ENCODE measurements around the gene ATP6V0D1.
"Not testable (repeated sequence)": the region's sequence is repeated elsewhere in the genome, so short reads cannot be mapped to it uniquely, and the experiment has no call there.

Gene ATP6V0D1

DNA sequence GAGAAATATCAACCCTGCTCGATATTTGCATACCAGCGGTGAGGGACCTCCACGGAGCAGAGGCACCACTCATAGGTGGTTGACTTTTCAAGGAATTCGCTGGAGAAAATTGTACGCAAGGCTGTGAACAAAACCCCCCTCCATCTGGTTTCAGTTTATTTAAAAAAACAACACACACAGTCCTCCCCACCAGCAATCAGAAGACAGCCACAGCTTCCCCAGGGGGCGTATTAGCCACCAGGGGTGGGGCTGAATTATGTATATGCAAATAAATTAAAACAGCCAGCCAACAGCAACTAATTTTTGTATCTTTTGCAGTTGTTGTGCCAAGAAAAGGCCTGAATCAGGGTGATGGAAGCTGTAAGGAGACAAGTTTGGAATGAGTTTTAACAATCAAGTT, 55.9 kb downstream of the ATP6V0D1 start:
- peak; percentile 11 for DNase-seq

DNA sequence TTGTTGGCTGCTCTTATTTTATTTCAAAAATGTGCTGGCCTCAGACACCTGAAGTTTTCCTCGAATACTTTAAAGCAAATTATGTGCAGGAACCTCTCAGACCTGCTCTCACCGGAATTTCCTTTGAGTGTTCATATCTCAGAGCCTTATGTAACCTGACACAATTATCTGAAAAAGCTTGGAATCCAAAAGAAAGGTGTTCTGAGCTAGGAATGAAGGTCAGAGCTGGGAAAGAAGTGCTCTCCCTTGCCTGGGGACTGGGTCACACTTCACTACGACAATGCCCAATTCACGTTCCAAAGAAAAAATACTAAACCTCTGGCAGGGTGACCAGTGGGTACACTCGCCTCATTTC, 56.7 kb downstream of the ATP6V0D1 start:
- no peak for DNase-seq

DNA sequence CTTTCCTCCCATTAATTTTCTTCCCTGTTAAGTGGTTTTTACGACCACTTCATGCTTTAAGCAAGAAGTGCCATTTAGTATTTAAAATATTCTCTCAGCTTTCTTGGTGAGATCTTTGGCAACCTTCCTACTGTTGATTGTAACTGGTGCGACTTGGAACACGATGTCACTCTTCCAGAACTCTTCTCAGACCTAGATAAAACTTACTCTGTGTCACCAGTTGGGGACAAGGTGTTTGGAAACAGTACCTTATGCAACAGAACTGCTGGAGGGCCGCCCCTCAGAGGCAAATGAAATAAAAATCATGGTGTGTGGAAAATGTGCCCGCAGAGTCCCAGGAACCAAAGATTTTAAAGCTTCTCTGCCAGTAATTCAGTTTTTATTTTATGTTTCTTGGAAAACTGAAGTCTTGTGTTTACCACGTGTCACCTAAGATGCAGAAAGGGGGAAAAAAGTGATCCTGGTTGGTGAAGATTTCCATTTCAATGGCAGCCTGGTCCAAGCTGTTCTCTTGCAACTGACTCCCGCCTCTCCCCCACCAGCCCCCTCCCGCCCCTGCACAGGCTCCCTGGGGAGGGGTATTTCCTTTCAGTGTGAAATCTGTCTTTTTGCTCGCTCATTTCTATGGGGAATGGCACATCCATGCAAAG, 57.2 kb downstream of the ATP6V0D1 start:
- DNase-seq = no peak

DNA sequence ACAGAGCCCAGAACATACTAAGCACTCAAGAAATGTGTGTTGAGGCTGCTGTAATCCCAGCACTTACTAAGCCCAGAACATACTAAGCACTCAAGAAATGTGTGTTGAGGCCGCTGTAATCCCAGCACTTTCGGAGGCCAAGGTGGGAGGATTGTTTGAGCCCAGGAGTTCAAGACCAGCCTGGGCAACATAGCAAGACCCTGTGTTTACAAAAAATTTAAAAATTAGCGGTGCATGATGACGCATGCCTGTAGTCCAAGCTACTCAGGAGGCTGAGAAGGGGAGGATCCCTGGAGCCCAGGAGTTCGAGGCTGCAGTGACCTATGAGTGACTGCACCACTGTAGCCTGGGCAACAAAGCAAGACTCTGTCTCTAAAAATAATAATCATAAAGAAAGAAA, 57.9 kb downstream of the ATP6V0D1 start:
- no peak for DNase-seq

DNA sequence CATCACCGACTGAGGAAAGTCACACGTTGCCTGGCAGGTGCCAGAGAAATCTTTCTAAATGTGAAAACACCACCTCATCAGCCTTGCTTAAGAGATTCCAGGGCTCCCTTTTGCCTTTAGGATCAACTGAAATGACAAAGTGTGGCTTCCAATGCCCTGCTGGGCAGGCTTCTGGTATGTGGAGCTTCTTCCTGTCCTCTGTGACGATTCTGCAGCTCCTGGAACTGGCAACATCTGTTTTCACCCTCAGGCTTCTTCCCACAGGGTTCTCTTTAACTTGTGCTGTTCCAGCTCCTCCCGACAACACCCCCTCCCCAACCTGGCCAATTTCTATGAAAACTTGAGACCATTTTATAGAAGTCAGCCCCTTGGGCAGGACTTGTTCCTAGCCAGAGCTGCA, 59.9 kb downstream of the ATP6V0D1 start:
- DNase-seq = no peak

DNA sequence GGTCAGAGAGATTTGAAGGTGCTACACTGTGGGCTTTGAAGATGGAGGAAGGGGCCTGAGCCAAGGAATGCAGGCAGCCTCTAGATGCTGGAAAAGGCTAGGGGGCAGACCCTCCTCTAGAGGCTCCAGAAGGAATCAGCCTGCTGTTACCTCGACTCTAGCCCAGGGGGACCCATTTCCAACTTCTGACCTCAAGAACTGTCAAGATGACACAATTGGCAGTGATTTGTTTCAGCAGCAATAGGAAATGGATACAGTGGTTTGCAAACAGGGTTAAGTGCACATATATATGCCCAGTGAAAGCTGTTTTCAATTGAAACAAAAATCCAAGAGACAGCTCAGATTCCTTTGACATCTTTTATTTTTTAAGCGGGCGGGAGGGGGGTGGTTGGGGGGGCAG, 61.0 kb downstream of the ATP6V0D1 start:
- no peak for DNase-seq

DNA sequence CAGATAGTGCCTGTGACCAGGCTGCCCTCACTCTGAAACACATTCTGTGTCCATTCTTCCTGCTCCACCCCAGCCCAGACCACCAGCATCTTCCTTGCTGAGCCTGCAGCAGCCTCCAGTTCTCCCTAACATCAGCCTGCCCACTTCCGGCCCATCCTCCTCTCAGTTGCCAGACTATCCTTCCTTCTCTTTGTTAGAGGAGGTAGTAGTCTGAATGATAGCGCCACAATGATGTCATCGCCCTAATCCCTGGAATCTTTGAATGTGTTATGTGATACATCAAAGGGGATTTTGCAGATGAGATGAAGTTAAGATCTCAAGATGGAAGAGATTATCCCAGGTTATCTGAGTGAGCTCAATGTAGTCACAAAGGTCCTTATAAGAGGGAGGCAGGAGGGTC, 61.5 kb downstream of the ATP6V0D1 start:
- DNase-seq = no peak

DNA sequence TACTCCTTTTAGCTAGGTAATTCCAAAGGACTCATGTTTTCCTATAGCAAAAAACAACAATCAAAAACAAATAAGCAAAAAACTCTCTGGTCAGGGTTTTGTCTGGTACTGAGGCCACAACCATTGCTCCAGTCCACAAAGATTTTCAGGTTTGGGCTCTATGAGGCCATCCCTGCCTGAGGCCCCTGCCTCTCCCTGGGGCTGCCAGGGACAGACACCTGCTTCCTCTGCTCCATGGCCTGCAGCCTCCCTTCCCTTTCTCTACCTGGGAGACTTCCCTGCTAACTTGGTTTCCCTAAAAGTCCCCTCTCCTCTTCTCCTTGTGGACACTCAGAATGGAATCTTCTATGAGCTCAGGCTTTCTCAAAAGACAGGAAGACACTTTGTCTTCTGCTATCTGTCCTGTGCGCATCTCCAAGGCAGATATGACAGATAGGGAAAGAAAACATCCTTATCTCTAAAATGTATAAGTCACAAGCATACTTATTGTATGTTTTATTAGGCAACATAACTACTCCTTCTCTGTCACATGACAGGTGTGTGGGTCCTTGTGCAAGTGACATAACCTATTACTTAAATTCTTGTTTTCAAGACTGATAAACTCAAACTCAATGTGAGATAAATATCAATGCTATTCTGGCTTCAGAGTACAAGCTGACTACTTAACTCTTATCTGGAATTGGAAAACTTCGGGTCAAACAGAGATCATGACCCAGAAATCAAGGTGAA, 63.5 kb downstream of the ATP6V0D1 start:
- no peak for DNase-seq

DNA sequence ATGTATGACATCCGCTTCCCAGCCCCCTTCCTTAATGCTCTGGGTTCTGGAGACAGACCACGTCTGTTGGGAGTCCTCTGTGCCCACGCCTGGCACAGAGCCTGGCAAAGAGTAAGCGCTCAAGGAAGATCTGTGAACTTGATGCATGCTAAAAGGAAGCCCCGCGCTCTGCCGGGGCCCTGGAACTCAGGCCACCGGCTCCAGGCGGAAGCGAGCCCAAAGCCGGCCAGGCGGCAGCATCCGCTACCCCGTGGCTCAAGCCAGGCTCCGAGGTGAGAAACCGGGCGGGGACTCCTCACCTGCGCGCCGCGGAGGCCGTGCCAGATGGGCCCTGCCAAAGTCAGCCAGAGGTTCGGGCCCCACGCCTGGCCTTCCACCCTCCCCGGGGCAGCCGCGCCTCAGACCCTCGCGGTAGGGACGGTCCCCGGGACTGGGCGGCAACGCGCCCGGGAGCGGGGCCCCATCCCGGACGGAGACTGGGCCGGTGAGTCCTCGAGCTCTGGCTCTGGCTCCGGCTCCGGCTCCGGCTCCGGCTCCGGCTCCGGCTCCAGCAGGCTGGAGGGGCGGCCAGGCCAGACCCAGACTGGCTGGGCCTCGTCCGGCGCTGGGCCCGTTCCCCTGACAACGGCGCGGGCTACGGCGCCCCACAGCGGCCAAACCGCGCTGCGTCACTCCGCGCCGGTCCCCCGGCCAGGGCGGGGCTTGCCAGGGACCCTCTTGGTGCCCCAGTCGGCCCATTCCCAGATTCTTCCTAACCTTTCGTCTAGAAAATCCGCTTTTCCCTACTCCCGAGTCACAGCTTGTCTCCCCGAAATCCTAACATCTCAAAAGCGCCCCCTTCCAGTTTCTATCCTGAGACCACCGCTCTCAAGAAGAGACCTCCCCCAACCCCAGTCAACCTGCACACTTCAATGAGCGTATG, 64.8 kb downstream of the ATP6V0D1 start, which contains the start of gene ZDHHC1:
Gene ZDHHC1, minus strand, starts transcription at position 606 of the 922 bp plus-strand sequence. CDS start 8,702 bp downstream, outside the sequence.
- DNase-seq = no peak

DNA sequence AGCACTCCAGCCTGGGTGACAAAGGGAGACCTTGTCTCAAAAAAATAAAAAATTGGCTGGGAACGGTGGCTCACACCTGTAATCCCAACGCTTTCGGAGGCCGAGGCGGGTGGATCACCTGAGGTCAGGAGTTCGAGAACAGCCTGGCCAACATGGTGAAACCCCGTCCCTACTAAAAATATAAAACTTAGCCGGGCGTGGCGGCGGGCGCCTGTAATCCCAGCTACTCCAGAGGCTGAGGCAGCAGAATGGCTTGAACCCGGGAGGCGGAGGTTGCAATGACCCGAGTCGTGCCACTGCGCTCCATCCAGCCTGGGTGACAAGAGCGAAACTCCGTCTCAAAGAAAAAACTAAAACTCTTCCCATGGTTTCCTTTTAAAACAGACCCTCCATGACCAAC, 65.5 kb downstream of the ATP6V0D1 start:
- DNase-seq = not testable (repeated sequence)

DNA sequence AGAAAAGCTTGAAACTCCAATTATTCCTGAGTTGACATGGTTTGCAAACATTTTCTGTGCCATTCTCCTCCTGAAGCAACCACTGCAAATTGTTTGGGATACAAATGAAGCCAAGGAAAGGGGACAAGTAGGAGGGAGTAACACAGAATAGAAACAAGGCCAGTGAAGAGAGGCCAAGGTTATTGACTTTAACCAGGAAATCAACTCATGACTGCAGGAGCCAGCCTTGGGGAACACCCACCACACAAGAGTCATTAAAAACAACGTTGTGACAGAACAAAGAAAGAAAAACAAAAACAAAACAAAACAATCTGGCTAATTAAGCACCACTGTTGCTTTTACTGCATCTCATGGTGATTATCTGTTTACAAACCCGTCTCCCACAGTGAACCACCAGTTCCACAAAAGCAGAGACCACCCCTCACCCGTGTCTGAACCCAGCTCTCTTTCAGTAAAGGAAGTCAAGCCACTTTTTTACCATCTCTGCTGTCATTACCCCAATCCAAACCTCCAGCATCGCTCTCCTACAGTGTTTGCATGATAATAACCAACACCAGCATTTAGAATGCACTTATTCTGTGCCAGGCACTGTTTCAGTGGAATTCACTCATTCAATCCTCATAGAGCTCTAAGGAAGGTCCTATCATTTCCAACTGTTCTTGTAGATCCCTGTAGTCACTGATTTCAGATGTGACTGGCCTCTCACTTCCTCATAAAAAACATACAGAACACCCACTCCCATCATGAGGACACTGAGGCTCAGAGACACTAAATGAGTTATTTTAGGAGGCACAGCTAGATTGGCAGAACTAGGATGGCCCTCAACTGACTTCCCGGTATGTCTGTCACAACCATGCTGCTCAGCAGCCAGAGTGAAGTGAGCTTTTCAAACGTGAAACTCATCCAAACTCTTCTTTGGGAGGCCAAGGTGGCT, 66.7 kb downstream of the ATP6V0D1 start:
- DNase-seq = no peak

DNA sequence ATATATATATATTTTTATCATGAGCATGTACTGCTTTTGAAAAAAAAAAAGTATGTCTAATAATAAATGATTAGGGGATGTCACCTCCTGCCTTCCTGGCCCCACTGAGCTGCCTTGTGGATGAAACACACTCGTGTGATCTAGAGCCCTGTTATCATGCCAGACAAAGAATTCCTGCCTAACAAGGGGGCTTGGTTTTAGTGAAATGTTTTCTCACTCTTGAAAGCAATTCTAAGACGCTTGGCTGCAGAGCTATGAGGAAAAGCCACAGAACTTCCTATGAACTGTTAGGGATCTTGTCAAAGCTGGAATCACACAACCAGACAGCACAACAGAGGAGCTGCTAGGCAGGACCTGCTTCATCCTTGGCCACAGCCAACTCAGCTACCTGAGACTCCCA, 68.7 kb downstream of the ATP6V0D1 start:
- no peak for DNase-seq

DNA sequence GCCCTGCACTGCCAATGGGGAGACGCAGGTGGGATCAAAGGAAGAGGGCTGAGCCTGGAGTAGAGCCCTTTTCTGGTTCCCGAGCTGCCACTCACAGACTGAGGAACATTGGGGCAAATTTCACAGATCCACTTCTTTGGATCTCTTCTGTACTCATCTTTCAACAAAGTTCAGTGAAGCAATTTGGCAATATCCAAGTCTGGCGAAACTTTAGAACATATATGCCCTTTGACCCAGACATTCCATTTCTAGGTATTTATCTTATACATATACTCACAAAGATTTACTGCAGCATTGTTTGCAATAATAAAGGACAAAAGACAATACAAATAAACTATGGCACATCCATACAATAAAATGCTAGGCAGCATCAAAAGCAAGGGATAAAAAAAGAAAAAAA, 69.6 kb downstream of the ATP6V0D1 start:
- no peak for DNase-seq

DNA sequence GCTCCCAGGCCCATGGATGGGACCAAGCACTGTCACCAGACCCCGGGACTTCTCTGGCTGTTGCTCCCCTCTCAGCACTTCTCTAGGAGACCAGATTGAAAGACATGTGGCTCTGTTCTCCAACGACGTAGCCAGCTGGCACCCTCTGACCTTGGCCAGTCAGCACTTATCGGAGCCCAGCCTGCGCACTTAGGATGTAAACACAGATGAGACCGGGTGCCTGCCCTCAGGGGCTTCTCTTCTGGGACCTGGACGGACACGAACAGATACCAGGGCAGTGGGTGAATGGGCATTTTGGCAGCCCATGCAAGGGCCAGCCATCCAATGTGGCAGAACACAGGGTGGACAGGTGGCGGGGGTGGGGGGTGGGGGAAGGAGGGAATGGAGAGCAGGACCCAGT, 71.3 kb downstream of the ATP6V0D1 start:
- no peak for DNase-seq

DNA sequence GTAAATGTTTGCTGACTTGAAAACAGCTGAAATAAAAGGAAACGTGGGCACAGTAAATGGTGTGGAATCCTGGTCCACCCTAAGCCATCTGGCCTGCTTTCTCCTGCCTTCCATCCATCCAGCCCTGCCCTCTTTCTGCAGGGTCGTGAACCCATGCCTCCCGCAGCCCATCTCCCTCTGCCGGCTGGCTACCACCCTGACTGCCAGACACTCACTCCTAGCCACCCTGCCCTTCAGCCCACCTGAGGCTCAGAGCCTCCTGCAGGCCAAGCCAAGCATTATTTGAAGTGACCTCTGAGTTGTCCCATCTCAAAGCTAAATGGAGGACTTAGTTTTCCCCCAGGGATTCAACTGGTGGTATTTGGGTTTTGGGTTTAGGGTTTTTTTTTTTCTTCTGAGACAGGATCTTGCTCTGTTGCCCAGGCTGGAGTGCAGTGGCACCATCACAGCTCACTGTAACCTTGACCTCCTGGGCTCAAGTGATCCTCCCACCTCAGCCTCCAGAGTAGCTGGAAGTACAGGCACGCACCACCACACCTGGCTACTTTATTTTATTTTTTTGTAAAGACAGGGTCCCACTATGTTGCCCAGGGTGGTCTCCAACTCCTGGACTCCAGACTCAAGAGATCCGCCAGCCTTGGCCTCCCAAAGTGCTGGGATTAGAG, 73.0 kb downstream of the ATP6V0D1 start:
- no peak for DNase-seq

DNA sequence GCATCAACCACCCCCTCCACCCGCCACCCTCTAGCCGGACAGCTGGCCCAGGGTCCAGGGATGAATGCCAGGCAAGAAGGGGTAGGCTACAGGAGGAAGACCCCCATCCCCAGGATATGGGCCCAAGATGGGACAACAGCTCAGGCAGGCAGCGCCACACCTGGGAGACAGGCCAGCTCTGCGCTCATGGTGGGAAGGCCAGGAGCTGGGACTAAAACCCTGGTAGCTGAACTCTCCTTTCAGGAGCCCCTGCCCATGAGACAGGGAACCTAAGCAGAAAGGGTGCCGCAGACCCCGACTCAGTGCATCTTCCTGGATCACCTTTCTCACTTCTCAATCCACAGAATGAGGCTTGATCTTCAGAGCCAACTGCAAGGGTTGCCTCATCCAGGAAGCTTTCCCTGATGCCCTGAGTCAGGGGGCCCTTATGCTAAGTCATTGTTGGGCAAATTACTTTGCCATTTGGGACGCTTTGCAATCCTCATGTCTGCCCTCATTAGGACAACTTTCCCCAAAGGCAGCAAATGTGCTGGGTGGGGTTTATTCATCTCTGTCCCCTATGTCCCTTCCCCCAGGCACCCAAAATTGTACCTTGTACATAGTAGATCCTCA, 73.7 kb downstream of the ATP6V0D1 start:
- no peak for DNase-seq

DNA sequence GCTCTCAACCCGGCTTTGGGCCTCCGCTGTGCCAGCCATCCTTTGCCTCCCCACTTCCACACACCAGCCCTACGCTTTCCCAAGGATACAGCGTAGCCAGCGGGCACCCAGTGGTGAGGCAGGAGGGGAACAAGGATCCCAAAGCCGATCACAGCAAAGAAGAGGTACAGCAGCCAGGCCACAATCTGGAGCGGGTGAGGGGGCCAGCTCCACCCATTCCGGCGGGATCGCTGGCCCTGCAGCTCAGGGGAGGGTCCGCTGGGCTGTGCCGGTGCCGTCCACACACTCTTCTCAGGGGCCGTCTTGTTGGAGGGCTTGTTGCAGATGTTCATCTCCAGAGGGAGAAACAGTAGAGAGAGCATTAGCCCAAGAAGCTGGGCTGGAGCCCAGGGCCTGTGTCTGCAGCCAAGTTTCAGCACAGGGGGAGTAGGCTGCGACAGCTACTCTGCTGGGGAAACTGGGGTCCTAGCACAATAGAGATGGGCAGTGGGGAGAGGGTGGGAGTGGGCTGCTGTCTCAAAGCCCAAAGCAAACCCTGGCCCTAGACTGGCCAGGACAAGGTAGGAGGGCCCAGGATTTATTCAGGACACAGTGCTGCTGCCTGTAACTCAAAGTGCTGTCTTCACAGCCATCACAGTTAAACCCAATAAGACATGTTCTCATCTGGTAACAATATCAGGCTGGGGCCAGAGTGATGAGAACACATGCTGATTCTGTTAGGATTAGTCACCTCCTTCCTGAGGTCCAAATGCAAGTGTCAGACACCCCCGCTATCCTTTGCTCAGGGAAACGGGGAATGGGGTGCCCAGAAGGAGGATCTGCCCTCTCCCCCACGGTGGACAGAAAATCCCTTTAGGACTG, 74.6 kb downstream of the ATP6V0D1 start:
- DNase-seq = no peak

DNA sequence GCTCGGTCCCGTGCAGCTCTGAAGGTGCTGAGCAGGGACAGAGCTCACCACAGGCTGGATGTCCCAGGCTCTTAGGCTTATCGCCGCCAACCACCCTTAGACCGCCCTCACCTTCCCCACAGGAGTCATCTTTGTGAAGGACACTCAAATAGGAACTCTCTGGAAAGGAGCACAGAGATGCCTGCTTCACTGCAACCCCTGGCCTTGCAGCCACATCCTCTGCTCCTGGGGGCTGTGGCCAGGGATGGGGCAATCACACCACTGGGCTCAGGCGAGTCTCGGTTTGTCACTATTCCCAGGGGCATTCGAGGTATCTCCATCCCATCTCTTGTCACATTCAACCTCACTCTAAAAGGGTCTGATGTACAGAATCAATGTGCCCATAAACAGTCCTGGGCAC, 75.6 kb downstream of the ATP6V0D1 start:
- no peak for DNase-seq

DNA sequence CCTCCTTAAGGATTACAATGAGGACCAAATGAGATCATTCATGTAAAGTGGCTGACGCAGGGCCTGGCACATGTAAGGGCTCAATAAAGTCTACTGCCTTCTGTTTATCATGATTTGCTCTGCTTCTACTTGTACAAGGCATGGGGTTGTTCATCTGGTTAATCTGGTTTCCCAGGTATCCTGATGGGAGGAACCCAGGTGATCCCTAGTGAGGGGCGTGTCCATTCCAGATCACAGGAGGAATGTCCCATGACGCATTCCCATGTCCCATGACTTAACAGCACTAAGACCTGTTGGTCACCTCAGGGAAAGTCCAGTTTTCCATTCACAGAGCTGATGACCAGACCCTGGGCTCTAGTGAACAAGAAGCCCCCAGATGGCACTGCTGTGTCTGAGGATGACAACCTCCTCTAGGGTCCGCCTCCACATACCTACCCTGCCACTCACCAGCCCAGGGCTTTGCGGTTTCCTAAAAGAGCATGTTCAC, 76.2 kb downstream of the ATP6V0D1 start:
- DNase-seq = no peak

DNA sequence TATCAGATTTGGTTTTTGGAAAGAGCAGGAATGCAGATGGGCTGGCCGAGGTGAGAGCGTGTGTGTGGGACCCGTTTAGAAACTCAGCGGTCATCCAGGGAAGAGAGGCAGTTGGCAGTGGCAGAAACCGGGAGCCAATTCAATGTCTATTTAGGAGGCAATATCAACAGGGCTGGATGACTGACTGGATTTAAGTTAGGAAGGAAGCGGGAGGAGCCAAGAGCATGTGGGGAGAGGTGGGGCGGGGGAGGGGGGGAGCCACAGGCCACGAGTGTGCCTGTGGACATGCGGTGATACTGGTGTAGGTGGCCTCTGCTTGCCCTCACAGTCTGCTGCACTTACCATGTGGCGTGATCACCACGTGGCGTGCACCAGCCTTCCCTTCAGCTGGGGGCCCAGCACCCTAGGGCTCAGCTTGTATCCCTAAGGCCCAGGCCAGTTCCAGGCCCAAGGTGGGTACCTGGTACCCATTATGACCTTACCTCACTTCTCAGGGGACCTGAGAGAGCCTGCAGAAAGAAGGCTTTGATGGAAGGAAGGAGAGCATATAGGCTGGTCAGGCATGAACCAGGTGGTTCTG, 76.9 kb downstream of the ATP6V0D1 start:
- DNase-seq = no peak
